Activated T-helper 9 cell treated with anti-CD3 and anti-CD28 coated beads, Interleukin-2, amount 50 U/mL, for 16 hours (primary cell): ENCODE results near the gene FOXI3.

Source experiments
- DNase-seq: peaks from one replicate; pipeline ENCODE4 v3.0.0-alpha.2; 2020; ENCODE audit warnings: low read depth

The FOXI3 gene

DNA sequence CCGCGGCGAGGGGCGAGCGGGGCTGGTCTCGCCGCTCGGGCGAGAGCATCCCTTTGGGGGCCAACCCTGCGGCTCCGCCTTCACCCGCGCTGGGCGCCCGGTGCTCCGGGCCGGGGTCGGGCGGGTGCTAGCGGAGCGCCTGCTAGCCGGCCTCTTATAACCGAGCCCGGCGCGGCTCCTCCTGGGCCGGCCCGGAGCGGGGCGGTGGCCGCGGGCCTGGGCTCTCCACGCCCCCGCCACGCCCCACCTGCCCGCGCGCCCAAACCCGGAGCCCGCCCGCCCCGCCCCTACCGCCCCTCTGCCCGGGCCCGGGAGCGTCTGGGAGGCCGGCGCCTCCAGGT, at the start of gene FOXI3:
FOXI3 (minus strand) TSS at position 129 of the 341 bp plus-strand sequence. CDS start 158 bp downstream, outside the sequence.
- DNase-seq: no peak

DNA sequence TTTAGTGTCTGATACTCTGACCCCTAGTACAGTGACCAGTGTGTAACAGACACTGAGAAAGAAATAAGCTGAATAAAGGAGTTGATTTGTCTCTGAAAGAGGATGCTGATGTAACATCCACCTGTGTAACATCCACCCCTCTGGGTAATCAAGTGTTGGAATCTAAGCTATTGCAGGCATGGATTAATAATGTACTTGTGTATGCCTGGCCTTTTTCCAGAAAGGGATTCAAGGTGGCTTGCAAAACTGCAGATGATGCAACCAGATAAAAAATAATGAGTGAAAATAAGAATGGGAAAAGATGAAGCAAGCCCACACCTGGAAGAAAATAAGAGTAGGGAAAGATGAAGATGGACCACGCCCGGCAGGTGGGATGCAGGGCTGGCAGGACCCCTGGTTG, 48.2 kb upstream of the FOXI3 start:
- no peak for DNase-seq

DNA sequence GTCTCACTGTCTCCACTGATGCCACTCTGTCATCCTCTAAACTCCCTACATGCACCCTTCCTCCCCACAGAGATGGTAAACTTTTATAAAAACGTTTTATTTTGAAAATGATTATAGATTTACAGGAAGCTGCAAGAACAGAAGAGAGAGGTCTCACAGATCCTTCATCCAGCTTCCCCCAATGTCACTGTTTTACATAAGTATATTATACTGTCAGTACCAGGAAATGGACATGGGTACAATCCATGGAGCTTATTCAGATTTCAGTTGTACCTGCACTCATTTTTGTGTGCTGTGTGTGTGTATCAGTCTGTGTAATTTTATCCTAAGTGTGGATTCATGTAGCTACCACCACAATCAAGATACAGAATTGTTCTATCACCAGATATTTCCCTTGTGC, 46.7 kb upstream of the FOXI3 start:
- DNase-seq: no peak

DNA sequence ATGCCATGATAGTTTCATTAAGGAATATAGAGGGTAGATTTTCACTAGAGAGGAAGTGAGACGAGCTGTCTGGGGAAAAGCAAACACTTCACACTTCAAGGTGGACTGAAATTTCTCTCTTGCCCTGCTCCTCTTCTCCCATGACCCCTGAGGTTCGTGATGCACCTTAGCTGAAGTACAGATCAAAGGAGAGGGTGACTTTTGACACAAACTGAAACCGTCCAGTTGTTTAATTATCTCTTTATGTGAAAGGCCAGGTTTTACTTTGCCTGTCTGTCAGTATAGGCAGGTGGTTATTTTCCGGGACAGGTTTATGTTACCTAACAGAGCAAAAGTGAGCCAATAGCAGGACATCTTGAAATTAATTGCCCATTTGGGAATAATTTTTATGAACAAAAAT, 41.0 kb upstream of the FOXI3 start:
- DNase-seq: no peak

DNA sequence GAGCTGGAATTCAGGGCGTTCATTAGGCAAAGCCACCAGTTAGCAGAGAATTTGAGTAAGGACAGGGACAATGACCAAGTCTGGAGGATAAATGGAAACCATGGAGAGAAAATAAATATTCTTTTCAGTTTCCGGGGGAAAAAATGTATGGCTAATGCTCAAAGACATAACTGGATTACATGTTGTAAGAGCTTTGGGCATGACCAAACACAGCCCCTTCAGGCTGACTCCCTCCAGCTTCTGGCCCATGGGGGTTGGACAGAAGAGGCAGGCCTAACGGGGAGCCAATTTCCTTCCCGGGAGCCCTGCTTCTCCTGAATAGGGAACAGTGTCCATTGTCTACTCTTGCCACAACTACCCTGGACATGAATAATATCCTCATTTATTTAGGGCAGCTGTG, 39.5 kb upstream of the FOXI3 start:
- DNase-seq: no peak

DNA sequence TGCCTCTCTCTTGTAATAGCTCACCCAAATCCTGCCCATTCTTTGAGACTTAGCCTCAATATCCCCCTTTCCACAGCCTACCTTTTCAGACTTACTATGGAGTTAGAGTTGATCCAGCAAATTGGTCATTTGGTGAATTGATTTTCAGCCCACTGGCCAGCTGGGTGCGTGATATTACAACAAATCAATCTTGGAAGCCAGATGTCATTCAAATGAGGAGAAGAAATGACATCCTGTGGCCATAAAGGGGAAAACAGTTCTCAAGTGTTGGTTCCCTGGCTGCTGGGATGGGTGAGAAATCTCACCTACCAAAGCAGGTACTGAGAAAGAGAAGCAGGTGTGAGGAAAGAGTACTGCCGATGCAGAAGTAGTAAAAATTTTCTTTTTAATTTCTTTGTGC, 36.7 kb upstream of the FOXI3 start:
- DNase-seq: no peak

DNA sequence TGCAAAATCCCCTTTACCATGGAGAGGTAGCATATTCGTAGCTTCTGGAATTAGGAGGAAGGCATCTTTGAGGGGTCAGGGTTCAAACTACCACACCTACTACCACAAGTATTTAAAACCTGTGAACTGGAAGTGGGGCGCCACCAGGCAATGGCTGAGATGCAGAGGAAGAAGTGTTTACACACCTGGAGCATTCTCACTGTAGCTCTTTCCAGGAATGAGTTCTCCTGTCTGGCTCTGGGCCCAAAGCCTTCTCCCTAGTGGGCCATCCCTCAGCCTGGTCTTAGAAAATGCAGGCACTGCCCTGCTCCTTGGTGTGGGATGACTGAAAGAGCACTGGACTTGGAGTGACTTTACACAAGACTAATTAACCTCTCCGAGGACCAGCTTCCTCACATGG, 30.7 kb upstream of the FOXI3 start:
- no peak for DNase-seq

DNA sequence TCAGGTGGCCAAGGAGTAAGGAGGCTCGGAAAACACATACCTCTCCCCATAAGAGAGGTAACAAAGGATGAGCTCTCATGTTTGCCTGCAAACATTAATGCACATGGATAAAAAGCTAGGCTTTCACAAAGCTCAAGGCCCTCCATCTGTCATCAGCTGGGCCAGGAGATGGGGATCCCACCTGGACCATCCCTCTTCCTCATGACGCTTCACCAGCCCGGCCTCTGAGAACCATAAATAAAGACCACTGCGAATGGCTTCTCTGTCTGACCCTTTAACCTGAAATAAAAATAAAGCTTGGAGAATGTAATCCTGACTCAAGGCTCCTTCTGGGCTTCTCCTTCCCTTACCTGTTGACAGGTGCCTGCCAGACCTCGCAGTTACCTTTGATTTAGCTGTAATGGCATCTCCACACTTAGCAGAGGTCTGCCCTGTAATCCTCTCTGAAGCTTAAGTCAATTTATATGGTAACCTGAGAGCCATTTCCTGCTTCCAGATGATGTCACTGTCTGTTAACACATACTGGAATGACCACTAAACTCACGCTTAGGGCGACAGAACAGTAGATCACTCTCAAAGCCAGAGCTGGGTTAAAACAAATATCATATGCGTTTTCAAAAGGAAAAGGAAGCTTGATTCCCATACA, 29.3 kb upstream of the FOXI3 start:
- DNase-seq: no peak

DNA sequence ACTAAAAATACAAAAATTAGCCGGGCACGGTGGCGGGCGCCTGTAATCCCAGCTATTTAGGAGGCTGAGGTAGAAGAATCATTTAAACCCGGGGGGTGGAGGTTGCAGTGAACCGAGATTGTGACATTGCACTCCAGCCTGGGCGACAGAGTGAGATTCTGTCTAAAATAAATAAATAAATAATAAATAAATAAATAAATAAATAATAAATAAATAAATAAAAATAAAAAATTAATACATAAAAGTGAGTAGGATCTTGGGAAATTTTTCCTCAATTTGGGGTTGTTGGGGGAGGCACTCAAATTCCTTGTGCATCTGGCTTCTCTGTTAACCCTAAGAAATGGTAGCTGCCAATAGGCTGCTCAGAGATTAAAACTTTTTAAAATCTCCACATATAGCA, 20.3 kb upstream of the FOXI3 start:
- no peak for DNase-seq

DNA sequence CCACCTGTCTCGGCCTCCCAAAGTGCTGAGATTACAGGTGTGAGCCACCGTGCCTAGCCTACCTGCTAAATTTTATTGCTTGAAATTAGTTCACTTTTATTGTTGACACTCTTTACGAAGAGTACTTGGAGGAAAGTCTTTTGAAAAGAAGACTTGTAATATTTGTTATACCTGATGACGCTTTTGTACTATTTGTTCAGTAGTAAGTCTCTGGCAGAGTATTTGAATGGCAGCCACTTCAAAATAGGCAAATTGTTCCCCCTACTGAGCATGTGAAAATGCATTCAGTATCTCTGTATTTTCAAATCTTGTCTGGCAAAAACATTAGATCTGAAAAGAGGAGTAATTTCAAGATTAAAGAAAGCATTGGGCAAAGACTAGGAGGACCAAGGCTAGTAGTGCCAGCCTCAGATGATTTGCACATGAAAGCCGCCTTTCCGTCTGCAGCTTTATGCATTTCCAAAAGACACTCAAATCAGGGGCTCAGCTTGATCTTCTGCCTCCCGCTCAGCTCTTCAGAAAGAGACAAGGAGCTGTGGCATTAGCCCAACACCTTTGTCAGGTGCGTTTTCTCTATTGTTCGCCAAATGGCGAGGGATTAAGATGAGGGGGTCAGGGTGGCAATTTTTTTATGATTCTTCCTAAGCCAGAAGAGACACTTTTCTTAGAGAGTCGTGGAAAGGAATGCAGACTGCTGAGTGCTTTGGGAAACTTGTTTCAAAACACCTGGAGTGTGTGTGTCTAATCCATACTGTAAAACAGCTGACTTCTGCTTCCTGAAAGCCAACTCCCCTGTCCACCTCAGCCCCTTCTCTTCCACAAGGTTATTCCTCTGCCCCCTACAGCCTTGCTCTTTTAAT, 18.8 kb upstream of the FOXI3 start:
- DNase-seq: no peak

DNA sequence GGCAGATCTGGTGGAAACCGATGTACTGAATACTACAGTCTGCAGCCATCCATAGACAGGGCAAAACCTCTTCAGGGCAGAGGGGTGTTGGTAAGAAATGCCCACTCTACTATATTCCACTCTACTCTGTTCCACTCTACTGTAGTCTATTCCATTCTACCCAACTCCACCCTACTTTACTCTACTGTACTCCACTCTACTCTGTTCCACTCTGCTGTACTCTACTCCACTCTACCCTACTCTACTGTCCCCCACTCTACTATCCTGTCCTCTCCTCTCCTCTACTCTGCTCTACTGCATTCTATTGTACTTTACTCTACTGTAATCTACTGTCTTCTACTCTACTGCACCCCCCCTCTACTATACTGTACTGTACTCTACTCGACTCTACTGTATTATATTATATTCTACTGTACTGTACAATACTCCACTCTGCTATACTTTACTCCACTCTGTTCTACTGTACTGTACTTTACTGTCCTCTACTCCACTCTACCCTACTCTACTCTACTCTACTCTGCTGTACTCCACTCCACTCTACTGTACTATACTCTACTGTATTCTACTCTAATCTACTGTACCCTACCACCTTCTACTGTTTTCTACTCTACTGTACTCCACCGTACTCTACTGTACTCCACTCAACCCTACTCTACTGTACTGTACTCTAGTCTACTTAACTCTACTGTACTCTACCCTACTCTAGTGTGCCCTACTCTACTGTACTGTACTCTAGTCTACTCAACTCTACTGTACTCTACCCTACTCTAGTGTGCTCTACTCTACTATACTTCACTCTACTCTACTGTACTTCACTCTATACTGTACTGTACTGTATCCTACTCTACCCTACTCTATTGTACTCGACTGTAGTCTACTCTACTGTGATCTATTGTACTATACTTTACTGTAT, 17.0 kb upstream of the FOXI3 start:
- DNase-seq: no peak

DNA sequence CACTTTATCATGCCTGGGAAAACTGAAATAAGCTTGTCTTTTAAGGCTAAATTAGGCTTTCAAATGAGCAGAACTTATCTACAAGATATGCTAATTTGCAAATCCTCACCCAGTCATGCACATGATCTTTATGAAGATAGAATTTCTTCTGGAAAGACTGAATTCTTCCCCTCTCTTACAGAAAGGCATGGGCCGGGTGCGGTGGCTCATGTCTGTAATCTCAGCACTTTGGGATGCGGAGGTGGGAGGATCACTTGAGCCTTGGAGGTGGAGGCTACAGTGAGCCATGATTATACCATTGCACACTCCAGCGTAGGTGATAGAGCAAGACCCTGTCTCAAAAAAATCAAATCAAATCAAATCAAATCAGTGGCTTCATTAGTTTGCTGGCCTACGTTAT, 11.7 kb upstream of the FOXI3 start:
- no peak for DNase-seq

DNA sequence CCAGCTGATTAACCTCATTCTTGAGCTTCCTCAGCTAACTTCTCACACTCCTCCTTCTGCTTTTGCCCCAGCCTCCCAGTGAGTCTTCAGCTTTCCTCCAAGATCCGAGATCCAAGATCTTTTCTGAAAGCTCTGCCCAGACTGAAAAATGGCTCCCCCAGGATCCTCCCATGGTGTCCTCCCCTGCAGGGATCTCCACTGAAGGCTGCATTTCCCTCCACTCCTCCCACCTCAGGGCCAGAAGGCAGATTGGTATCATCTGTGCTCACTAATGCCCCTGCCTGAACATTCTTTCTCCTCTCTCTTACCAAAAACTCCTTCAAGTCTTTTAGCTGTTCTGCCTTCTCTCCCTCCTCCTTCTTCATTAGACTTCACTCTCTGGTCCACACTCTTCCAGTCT, 6.1 kb upstream of the FOXI3 start:
- no peak for DNase-seq

DNA sequence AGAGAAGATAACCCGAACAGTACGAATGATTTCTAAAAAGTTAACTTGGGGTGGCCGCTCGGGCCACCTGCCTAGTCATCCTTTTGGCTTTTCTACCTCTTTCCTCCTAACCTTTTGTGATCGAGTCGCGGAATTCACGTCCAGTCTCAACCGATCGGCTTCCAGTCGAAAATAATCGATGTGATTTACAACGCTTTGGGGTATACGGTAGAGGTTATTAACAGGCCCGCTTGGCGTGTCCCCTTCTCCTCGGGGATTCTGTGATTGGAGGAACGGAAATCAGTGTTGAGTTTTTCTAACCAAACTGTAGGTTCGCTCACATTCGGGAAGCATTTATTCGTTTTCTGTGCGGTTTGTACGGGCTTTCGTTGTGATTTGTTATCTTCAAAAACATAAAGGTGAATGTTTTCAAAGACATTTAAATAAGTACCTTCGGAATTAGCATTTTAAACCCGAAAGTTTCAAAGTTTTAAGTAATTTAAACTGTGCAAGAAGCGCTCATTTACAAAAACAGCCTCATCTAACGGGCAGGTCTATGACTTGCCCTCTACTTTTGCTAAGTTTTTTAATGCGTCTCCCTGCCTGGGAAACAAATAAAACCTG, 588 bp upstream of the FOXI3 start:
- no peak for DNase-seq

DNA sequence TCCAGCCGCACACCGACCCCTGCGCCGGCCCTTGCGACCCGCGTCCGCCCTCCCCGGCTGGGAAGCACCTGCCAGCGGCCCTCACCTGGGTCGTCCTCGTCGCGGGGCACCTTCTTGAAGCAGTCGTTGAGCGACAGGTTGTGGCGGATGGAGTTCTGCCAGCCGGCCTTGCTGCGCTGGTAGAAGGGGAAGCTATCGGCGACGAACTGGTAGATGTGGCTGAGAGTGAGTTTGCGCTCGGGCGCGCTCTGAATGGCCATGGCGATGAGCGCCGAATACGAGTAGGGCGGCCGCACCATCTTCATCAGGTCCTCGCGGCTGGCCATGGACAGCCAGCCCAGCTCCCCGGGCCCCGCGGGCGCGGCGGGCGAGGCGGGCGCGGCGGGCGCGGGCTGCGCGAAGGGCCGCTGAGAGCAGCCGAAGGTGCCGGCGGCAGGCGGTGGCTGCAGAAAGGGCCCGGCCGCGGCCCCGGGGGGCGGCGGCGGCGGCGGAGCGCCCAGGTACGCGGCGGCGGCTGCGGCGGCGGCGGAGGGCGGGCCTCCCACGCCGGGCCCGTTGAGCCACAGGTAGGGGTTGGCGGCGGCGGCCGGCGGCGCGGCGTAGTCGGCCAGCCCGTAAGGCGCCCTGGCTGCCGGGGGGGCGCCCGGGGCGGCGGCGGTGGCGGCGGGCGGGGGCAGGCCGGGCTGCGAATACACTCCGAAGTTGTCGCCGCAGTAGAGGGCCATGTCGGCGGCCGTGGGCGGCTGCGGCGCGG, 505 bp downstream of the FOXI3 start:
- no peak for DNase-seq

DNA sequence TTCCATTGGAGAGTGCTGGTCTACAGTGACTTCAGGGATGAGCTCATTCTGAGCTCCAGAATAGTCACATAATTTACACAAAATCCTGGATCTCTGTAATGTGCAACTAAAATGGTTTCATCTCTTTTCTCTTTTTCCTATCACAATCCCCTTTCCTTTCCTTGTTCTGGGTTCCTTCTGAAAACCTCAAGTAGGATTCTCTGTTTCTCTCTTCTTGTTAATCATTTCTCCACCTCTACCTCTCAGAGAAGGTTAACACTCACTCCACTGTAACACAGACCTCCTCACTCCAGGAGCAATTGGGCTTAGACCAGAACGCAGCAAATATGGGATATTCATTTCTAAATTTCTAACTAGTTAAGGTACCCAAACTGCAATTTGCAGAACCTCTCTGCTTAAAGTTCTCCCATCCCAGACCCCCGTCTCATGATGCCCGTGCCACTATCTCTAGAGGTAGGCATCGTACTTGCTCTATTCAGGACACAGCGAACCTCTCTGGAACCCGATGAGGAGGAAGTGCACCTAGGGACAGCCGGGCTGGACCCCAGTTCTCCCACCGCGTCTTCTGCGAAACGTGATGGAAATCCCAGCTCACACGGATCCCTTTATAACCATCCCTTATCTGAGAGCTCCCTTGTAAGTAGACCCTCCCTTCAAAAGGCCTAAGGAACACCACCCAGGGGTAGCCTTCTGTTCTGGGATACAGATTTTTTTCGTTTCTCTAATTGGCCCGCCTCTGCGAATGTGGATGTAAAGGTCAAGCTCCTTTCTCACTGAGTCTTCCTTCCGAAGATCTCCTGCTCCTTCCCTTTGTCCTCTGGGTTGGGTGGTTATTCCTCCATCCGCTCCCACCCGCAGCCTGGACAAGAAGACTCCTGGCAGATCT, 1.3 kb downstream of the FOXI3 start:
- DNase-seq: no peak

DNA sequence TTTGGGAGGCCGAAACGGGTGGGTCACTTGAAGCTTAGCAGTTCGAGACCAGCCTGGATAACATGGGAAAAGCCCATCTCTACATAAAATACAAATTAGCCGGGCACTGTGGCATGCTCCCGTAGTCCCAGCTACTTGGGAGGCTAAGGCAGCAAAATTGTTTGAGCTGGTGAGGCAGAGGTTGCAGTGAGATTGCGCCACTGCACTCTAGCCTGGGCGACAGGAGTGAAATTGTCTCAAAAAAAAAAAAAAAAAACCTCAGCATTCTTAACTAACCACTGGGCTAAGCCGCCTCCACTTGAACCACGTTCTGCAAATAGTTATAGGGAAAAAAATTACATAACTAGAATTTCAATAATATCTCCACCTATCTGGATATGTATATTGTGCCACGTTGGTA, 2.3 kb downstream of the FOXI3 start:
- DNase-seq: no peak

DNA sequence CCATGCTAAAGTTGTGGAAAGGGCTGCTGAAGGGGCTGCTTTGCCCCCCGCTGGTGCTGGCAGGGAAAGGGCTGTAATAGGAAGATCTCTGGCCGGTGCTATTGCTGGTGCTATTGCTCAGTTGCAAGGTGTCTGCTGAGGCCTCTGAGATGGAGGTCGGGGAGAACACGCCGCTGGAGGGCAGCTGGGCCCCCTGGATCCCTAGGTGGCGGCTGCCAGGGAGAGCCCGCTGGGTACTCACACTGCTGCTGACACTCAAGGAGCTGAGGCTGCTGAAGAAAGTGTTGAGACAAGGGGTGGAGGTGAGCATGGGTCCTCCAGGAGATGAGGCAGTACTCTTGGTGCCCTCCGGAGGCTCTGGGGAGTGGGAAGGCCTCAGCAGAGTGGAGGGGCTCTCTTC, 4.2 kb downstream of the FOXI3 start:
- DNase-seq: no peak

DNA sequence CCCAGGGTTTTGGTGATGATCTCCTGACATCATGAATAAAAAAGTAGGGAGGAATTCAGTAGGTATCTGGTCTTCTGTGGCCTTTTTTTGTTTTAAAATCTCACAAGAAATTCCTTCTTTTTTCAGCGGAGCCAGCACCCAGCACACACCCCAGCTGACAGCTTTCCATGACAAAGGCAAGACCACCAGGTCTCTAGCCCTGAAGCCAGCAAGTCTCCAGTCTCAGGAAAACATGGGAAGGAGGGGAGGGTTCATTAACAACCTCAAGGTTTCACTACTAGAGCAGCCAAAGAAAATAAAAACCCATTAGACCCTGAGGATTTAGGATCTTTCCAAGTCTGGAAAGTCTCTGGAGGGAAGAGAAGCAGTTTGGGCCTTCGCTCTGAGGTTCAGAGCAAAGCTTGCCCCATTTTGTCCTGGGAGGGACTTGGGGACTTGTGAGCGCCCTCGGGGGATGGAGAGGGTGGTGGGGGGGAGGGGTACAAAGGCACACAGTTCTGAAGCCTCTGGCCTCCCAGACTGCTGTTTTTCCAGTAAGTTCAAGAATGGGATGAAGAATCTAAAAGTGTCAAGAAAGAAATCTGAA, 9.0 kb downstream of the FOXI3 start:
- DNase-seq: no peak

DNA sequence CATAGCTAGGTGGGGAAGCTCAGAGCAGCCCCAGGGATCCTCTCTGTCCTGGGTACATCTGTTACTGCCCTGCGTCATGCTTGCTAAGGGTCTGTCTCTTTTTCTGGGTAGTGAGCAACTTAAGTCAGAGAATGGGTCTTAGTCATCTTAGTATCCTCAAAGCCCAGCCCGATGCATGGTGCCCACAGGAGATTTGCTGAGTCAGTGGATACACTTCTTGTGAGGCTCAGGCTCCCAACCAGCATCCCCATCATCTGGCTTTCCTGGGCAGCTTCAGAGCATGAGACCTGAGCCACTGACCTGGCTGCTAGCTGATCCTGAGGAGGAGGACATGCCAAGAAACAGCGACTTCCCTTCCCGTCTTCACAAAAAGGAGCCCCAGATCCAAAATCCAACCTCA, 10.0 kb downstream of the FOXI3 start:
- DNase-seq: no peak
